Measurements from ENCODE around the gene RFTN2.

DNA sequence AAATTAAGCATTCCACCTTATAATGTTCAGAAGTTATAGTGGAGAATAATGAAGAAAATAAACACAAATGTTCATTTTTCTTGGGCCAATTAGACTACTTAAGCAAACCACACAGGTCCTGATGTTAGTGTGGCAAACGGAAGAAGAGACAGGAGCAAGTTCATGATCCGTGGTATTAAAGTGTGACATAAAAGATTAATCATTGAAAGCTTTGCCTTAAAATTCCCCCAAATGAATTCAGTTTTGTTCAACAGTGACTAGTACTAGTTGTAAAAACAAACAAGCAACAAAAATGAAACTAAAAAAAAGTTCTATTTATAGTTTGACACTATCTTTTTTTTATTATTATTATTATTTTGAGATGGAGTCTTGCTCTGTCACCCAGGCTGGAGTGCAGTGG, 73.7 kb downstream of the RFTN2 start:
- TF ChIP-seq CTCF (IDR thresholded peaks at IDR 0.05) = no peak
- no peak for TF ChIP-seq POLR2A (IDR thresholded peaks at IDR 0.05)
